HEK293 (cell line): ENCODE data around the gene GRN.

Source experiments
- AEBP2 ChIP-seq: fragments of 450-650 bp; formaldehyde crosslinking; IDR thresholded peaks from 2 replicates; pipeline ENCODE4 v1.5.1; 2016; ENCODE audit warnings: missing biosample characterization, missing genetic modification characterization, borderline replicate concordance
- GLIS2 ChIP-seq: fragments of 450-650 bp; formaldehyde crosslinking; IDR thresholded peaks from 2 replicates; pipeline ENCODE4 v1.5.1; 2016; ENCODE audit warnings: missing biosample characterization, missing genetic modification characterization
- OSR2 ChIP-seq: fragments of 450-650 bp; formaldehyde crosslinking; IDR thresholded peaks from 2 replicates; pipeline ENCODE4 v1.5.1; 2016; ENCODE audit warnings: missing biosample characterization, missing genetic modification characterization
- SP2 ChIP-seq: fragments of 450-650 bp; formaldehyde crosslinking; IDR thresholded peaks from 2 replicates; pipeline ENCODE4 v1.5.1; 2016; ENCODE audit warnings: missing biosample characterization, missing genetic modification characterization
- TCF7L2 ChIP-seq: IDR thresholded peaks from 2 replicates; pipeline ENCODE4 v1.6.1; 2011; ENCODE audit warnings: low read depth, mild to moderate bottlenecking, inconsistent platforms, low read length, moderate library complexity, borderline replicate concordance
- WT1 ChIP-seq: fragments of 450-650 bp; formaldehyde crosslinking; IDR thresholded peaks from 2 replicates; pipeline ENCODE4 v1.5.1; 2016; ENCODE audit warnings: missing biosample characterization, missing genetic modification characterization
- ZBTB21 ChIP-seq: fragments of 450-650 bp; formaldehyde crosslinking; IDR thresholded peaks from 2 replicates; pipeline ENCODE4 v1.5.1; 2017; ENCODE audit warnings: missing biosample characterization, missing genetic modification characterization
- ZBTB48 ChIP-seq: fragments of 450-650 bp; formaldehyde crosslinking; IDR thresholded peaks from 2 replicates; pipeline ENCODE4 v1.5.1; 2016; ENCODE audit warnings: missing biosample characterization, missing genetic modification characterization
- ZFP69B ChIP-seq: fragments of 450-650 bp; formaldehyde crosslinking; IDR thresholded peaks from 2 replicates; pipeline ENCODE4 v1.5.1; 2016; ENCODE audit warnings: missing biosample characterization, missing genetic modification characterization
- ZNF133 ChIP-seq: fragments of 450-650 bp; formaldehyde crosslinking; IDR thresholded peaks from 2 replicates; pipeline ENCODE4 v1.5.1; 2016; ENCODE audit warnings: missing biosample characterization, missing genetic modification characterization
- ZNF169 ChIP-seq: fragments of 450-650 bp; formaldehyde crosslinking; IDR thresholded peaks from 2 replicates; pipeline ENCODE4 v1.5.1; 2016; ENCODE audit warnings: missing biosample characterization, missing genetic modification characterization
- ZNF184 ChIP-seq: fragments of 450-650 bp; IDR thresholded peaks from 2 replicates; pipeline ENCODE4 v1.5.1; 2018; ENCODE audit warnings: missing biosample characterization, mild to moderate bottlenecking, missing genetic modification characterization
- ZNF366 ChIP-seq: fragments of 450-650 bp; formaldehyde crosslinking; conservative IDR thresholded peaks from 2 replicates; pipeline ENCODE4 v1.5.1; 2016; ENCODE audit warnings: missing biosample characterization, missing genetic modification characterization
- ZNF423 ChIP-seq: fragments of 450-650 bp; formaldehyde crosslinking; IDR thresholded peaks from 2 replicates; pipeline ENCODE4 v1.5.1; 2016; ENCODE audit warnings: missing biosample characterization, missing genetic modification characterization
- ZNF518A ChIP-seq: fragments of 450-650 bp; formaldehyde crosslinking; conservative IDR thresholded peaks from 2 replicates; pipeline ENCODE4 v1.5.1; 2016; ENCODE audit warnings: low read depth, missing biosample characterization, missing genetic modification characterization
- ZNF600 ChIP-seq: fragments of 450-650 bp; formaldehyde crosslinking; IDR thresholded peaks from 2 replicates; pipeline ENCODE4 v1.5.1; 2016; ENCODE audit warnings: missing biosample characterization, missing genetic modification characterization
- ZNF621 ChIP-seq: fragments of 450-650 bp; formaldehyde crosslinking; IDR thresholded peaks from 2 replicates; pipeline ENCODE4 v1.5.1; 2017; ENCODE audit warnings: missing biosample characterization, missing genetic modification characterization
- ZNF701 ChIP-seq: fragments of 450-650 bp; formaldehyde crosslinking; IDR thresholded peaks from 2 replicates; pipeline ENCODE4 v1.5.1; 2016; ENCODE audit warnings: missing biosample characterization, missing genetic modification characterization
- ZNF843 ChIP-seq: fragments of 450-650 bp; formaldehyde crosslinking; IDR thresholded peaks from 2 replicates; pipeline ENCODE4 v1.5.1; 2016; ENCODE audit warnings: missing biosample characterization, missing genetic modification characterization
- ZSCAN5A ChIP-seq: fragments of 450-650 bp; formaldehyde crosslinking; IDR thresholded peaks from 2 replicates; pipeline ENCODE4 v1.5.1; 2016; ENCODE audit warnings: missing biosample characterization, missing genetic modification characterization
- TF ChIP-seq, protein P1 (sequence below): fragments of 450-650 bp; formaldehyde crosslinking; IDR thresholded peaks from 2 replicates; pipeline ENCODE4 v1.5.1; 2016; ENCODE audit warnings: missing biosample characterization, missing genetic modification characterization
- TF ChIP-seq, protein P2 (sequence below): fragments of 450-650 bp; formaldehyde crosslinking; IDR thresholded peaks from 2 replicates; pipeline ENCODE4 v1.5.1; 2016; ENCODE audit warnings: missing biosample characterization, missing genetic modification characterization

Gene GRN

GRCh38 chr17:44309472-44309871 is 35.6 kb upstream of the GRN start (continued):
- no peak for TF ChIP-seq OSR2 (tag by site-specific recombination)
- TF ChIP-seq ZNF423 (tag by site-specific recombination): no peak
- no peak for TF ChIP-seq ZFP69B
- no peak for TF ChIP-seq ZNF366 (tag by site-specific recombination)
- TF ChIP-seq ZNF621 (tag by site-specific recombination): no peak
- no peak for TF ChIP-seq ZNF843
- no peak for TF ChIP-seq ZBTB48 (tag by site-specific recombination)
- TF ChIP-seq ZNF133: no peak
- TF ChIP-seq, protein P1, sequence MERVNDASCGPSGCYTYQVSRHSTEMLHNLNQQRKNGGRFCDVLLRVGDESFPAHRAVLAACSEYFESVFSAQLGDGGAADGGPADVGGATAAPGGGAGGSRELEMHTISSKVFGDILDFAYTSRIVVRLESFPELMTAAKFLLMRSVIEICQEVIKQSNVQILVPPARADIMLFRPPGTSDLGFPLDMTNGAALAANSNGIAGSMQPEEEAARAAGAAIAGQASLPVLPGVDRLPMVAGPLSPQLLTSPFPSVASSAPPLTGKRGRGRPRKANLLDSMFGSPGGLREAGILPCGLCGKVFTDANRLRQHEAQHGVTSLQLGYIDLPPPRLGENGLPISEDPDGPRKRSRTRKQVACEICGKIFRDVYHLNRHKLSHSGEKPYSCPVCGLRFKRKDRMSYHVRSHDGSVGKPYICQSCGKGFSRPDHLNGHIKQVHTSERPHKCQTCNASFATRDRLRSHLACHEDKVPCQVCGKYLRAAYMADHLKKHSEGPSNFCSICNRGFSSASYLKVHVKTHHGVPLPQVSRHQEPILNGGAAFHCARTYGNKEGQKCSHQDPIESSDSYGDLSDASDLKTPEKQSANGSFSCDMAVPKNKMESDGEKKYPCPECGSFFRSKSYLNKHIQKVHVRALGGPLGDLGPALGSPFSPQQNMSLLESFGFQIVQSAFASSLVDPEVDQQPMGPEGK (tag by site-specific recombination): peak; percentile 32; the same call in 1 of the 2 replicates
- no peak for TF ChIP-seq ZSCAN5A (tag by site-specific recombination)
- 0 out of 2 replicates have a peak, but pooled peaks have one; percentile 3 for TF ChIP-seq SP2 (tag by site-specific recombination)
- no peak for TF ChIP-seq WT1 (tag by site-specific recombination)
- TF ChIP-seq ZNF600 (tag by site-specific recombination): 0 out of 2 replicates have a peak, but pooled peaks have one; percentile 36
- peak; percentile 28 for TF ChIP-seq GLIS2
- no peak for TF ChIP-seq ZNF701 (tag by site-specific recombination)
- TF ChIP-seq ZNF184 (tag by site-specific recombination): no peak
- TF ChIP-seq, protein P2, sequence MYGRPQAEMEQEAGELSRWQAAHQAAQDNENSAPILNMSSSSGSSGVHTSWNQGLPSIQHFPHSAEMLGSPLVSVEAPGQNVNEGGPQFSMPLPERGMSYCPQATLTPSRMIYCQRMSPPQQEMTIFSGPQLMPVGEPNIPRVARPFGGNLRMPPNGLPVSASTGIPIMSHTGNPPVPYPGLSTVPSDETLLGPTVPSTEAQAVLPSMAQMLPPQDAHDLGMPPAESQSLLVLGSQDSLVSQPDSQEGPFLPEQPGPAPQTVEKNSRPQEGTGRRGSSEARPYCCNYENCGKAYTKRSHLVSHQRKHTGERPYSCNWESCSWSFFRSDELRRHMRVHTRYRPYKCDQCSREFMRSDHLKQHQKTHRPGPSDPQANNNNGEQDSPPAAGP (tag by site-specific recombination): no peak
- TF ChIP-seq AEBP2 (tag by site-specific recombination): no peak
- TF ChIP-seq ZNF169 (tag by site-specific recombination): no peak
- no peak for TF ChIP-seq ZNF518A
- TF ChIP-seq ZBTB21 (tag by site-specific recombination): no peak
- no peak for TF ChIP-seq TCF7L2
